Activated T-cell treated with anti-CD3 and anti-CD28 coated beads, Interleukin-2, amount 50 U/mL, for 4 hours (primary cell): Measurements from ENCODE around the gene SPATA19. TPM values are rescaled to one million over a fixed set of nuclear protein-coding genes. Genes with fewer than 3 reads are reported as not detected.
A peak's percentile ranks its signal among the peaks of the same experiment; 100 is the strongest.
"Not testable (repeated sequence)": the region's sequence is repeated elsewhere in the genome, so short reads cannot be mapped to it uniquely, and the experiment has no call there.

Experiments
- ATAC-seq, 2 donors: fragments of 200-7000 bp; cut with Tn5 transposase; one replicate each; pipeline ENCODE4 v1.10.0; 2021
- DNase-seq: peaks from one replicate; pipeline ENCODE4 v3.0.0-alpha.2; 2020
- H3K27me3 Mint-ChIP-seq: one replicate; pipeline ENCODE4 v1.8.0; 2021; ENCODE audit warnings: low read depth, mixed read lengths
- H3K36me3 Mint-ChIP-seq: one replicate; pipeline ENCODE4 v1.8.0; 2022; ENCODE audit warnings: mixed read lengths; ENCODE audit not compliant: insufficient read depth
- H3K4me1 Mint-ChIP-seq: one replicate; pipeline ENCODE4 v1.8.0; 2021; ENCODE audit warnings: low read depth, mixed read lengths
- H3K4me3 Mint-ChIP-seq: one replicate; pipeline ENCODE4 v1.8.0; 2021; ENCODE audit warnings: mild to moderate bottlenecking, moderate library complexity, mixed read lengths
- H3K9me3 Mint-ChIP-seq: one replicate; pipeline ENCODE4 v1.8.0; 2021; ENCODE audit warnings: mixed read lengths
- total RNA-seq, 3 donors: library from RNA; stranded (reverse); gene quantifications; one replicate each; pipeline ENCODE4 v1.2.1, GENCODE V29; 2021

SPATA19 gene
- total RNA-seq, 3 donors from 2014 or later: not detected

- not testable (repeated sequence) for H3K9me3 Mint-ChIP-seq, H3K36me3 Mint-ChIP-seq, H3K4me1 Mint-ChIP-seq, DNase-seq, ATAC-seq, H3K4me3 Mint-ChIP-seq
- peaks cover 37% of the 10 kb centered on the region for H3K27me3 Mint-ChIP-seq
Observed at GRCh38 chr11:133854330-133854960, 9.1 kb upstream of the SPATA19 start.

- H3K4me1 Mint-ChIP-seq: no peaks in the 10 kb centered on the region
- H3K9me3 Mint-ChIP-seq: peaks cover 3% of the 10 kb centered on the region
- H3K27me3 Mint-ChIP-seq: peaks cover 6% of the 10 kb centered on the region
- H3K4me3 Mint-ChIP-seq: no peak overlapping the region
- H3K36me3 Mint-ChIP-seq: no peaks in the 10 kb centered on the region
- no peak for ATAC-seq
- no peak for DNase-seq
Observed at GRCh38 chr11:133844217-133844616, 1.1 kb downstream of the SPATA19 start.

- Mint-ChIP-seq H3K4me1 (no peaks in the 10 kb centered on the region), H3K9me3 (peaks cover 3% of the 10 kb centered on the region), H3K4me3 (no peak overlapping the region), H3K36me3 (no peaks in the 10 kb centered on the region), H3K27me3 (peaks cover 6% of the 10 kb centered on the region)
- DNase-seq (no peak), ATAC-seq (no peak)
Observed at GRCh38 chr11:133843454-133843987, 1.8 kb downstream of the SPATA19 start.

GRCh38 chr11:133842730-133843129 is 2.6 kb downstream of the SPATA19 start:
- H3K27me3 Mint-ChIP-seq: peaks cover 6% of the 10 kb centered on the region
- no peak overlapping the region for H3K4me3 Mint-ChIP-seq
- no peak for ATAC-seq
- peaks cover 3% of the 10 kb centered on the region for H3K9me3 Mint-ChIP-seq
- no peaks in the 10 kb centered on the region for H3K36me3 Mint-ChIP-seq
- H3K4me1 Mint-ChIP-seq: no peaks in the 10 kb centered on the region
- DNase-seq: no peak

GRCh38 chr11:133842053-133842452 is 3.3 kb downstream of the SPATA19 start:
- ATAC-seq (peak in 1 of 2 donors; percentile 21), DNase-seq (no peak)
- Mint-ChIP-seq H3K9me3 (peaks cover 3% of the 10 kb centered on the region), H3K4me1 (no peaks in the 10 kb centered on the region), H3K4me3 (no peak overlapping the region), H3K27me3 (peaks cover 7% of the 10 kb centered on the region), H3K36me3 (no peaks in the 10 kb centered on the region)

GRCh38 chr11:133841279-133842043 is 3.9 kb downstream of the SPATA19 start:
- Mint-ChIP-seq H3K27me3 (peaks cover 8% of the 10 kb centered on the region), H3K9me3 (no peaks in the 10 kb centered on the region), H3K4me1 (no peaks in the 10 kb centered on the region), H3K36me3 (no peaks in the 10 kb centered on the region), H3K4me3 (no peak overlapping the region)
- no peak for DNase-seq
- no peak for ATAC-seq

GRCh38 chr11:133840479-133840941 is 4.8 kb downstream of the SPATA19 start:
- Mint-ChIP-seq H3K4me1 (no peaks in the 10 kb centered on the region), H3K4me3 (no peak overlapping the region), H3K27me3 (peaks cover 15% of the 10 kb centered on the region), H3K36me3 (no peaks in the 10 kb centered on the region), H3K9me3 (no peaks in the 10 kb centered on the region)
- no peak for DNase-seq
- no peak for ATAC-seq

GRCh38 chr11:133835593-133836548 is 9.4 kb downstream of the SPATA19 start:
- Mint-ChIP-seq H3K4me3 (no peak overlapping the region), H3K9me3 (no peaks in the 10 kb centered on the region), H3K36me3 (no peaks in the 10 kb centered on the region), H3K27me3 (peaks cover 15% of the 10 kb centered on the region), H3K4me1 (peaks cover 4% of the 10 kb centered on the region)
- ATAC-seq (peak in 1 of 2 donors; percentile 10), DNase-seq (no peak)

GRCh38 chr11:133834682-133835592 is 10.4 kb downstream of the SPATA19 start:
- Mint-ChIP-seq H3K36me3 (no peaks in the 10 kb centered on the region), H3K4me1 (peaks cover 4% of the 10 kb centered on the region)
- ATAC-seq: peak; percentile 58 to 70

GRCh38 chr11:133833898-133834681 is 11.2 kb downstream of the SPATA19 start:
- peaks cover 4% of the 10 kb centered on the region for H3K4me1 Mint-ChIP-seq
- DNase-seq (no peak), ATAC-seq (no peak)
- H3K9me3 Mint-ChIP-seq: no peaks in the 10 kb centered on the region
- H3K27me3 Mint-ChIP-seq: peaks cover 15% of the 10 kb centered on the region
- no peaks in the 10 kb centered on the region for H3K36me3 Mint-ChIP-seq
- H3K4me3 Mint-ChIP-seq: no peak overlapping the region

More at GRCh38 chr11:133834682-133835592, 10.4 kb downstream of the SPATA19 start:
- no peak overlapping the region for H3K4me3 Mint-ChIP-seq
- H3K9me3 Mint-ChIP-seq: no peaks in the 10 kb centered on the region
- DNase-seq: no peak
- H3K27me3 Mint-ChIP-seq: peaks cover 15% of the 10 kb centered on the region

GRCh38 chr11:133832991-133833897 is 12.1 kb downstream of the SPATA19 start:
- Mint-ChIP-seq H3K4me3 (no peak overlapping the region), H3K4me1 (peaks cover 4% of the 10 kb centered on the region), H3K27me3 (peaks cover 16% of the 10 kb centered on the region), H3K9me3 (no peaks in the 10 kb centered on the region), H3K36me3 (no peaks in the 10 kb centered on the region)
- DNase-seq (no peak), ATAC-seq (no peak)
